Uterus (tissue), 4 donors: ENCODE results near the gene ANKRD39. TPM values are rescaled to one million over a fixed set of nuclear protein-coding genes. Genes with fewer than 3 reads are reported as not detected.

ENCODE experiments used
- DNase-seq, 2 donors: peaks; one replicate each; pipeline ENCODE4 v3.0.0-alpha.2; 2019 to 2020
- H3K27ac ChIP-seq, 2 donors: fragments of 200-600 bp; sonication (generic); 1 replicate in 1 of 2; 2 replicates in 1 of 2; pipeline ENCODE4 v1.5.1; 2016 to 2018
- H3K27me3 ChIP-seq, 2 donors: fragments of 200-600 bp; sonication (generic); one replicate each; pipeline ENCODE4 v1.5.1; 2018 to 2019; ENCODE audit warnings: control low read depth in 1 of 2
- H3K36me3 ChIP-seq, 2 donors: fragments of 200-600 bp; sonication (generic); one replicate each; pipeline ENCODE4 v1.5.1; 2019; ENCODE audit warnings: control low read depth in 1 of 2
- H3K4me1 ChIP-seq, 2 donors: fragments of 200-600 bp; sonication (generic); one replicate each; pipeline ENCODE4 v1.5.1; 2018 to 2019; ENCODE audit warnings: control low read depth in 1 of 2
- H3K4me3 ChIP-seq, 2 donors: fragments of 200-600 bp; sonication (generic); 1 replicate in 1 of 2; 2 replicates in 1 of 2; pipeline ENCODE4 v1.5.1; 2018 to 2019; ENCODE audit warnings: mild to moderate bottlenecking in 1 of 2
- H3K9me3 ChIP-seq, 2 donors: fragments of 200-600 bp; sonication (generic); one replicate each; pipeline ENCODE4 v1.5.1; 2019; ENCODE audit warnings: control low read depth in 1 of 2
- POLR2A ChIP-seq, 2 donors: fragments of 450-650 bp; IDR thresholded peaks; one replicate each; pipeline ENCODE4 v1.6.1; 2016; ENCODE audit warnings: antibody characterized with exemption in 2 of 2, mild to moderate bottlenecking in 1 of 2, moderate library complexity in 1 of 2
- intact Hi-C: fragments of 100-400 bp; cut with DNase I; formaldehyde crosslinking; loops from one replicate; pipeline ENCODE4 v1.15.1; 2023; ENCODE audit warnings: low total_unique reads
- total RNA-seq, 4 donors: library from RNA; depleted of rRNA in 3 of 4; stranded (reverse); fragments of >200 nt in 3 of 4; gene quantifications; one replicate each; pipeline versions ENCODE4 v1.1.0 to v1.2.4, GENCODE V29; 2014 to 2023
- TF ChIP-seq, protein P1 (sequence below), 4 experiments: fragments of 200-600 bp in 2 of 4; fragments of 450-650 bp in 2 of 4; sonication (generic) in 2 of 4; IDR thresholded peaks; one replicate each; pipeline ENCODE4 v1.5.1; 2016 to 2019; ENCODE audit warnings: antibody characterized with exemption in 4 of 4, mild to moderate bottlenecking in 2 of 4, moderate library complexity in 1 of 4
- donor health status: DM: yes; HTN: yes; CAD: no.

ANKRD39 gene
- total RNA-seq, 4 donors from 2014 or later = 4.7 to 162 (median 16.9) TPM

DNA sequence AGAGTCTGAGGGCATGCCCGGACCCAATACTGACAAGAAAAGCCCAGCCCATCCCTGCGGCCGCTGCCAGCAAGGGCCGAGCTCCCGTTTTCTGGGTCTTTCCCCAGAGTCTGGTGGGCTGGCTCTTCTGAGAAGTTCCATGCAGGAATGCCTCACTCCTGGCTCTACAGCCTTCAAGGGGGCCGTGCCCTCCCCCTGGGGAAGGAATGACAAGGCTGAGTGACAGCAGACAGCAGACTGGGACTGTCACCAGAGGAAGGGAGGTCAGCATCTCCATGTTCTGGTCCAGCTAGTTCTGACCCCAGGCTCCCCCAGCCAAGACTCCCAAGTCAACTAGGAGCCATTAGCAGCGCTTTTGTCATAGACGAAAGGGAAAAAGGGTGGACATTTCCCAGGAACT is 25.1 kb upstream of the ANKRD39 start:
- Histone ChIP-seq H3K27ac (no peak overlapping the region), H3K4me1 (peaks cover 0 to 6% of the 10 kb centered on the region in 2 donors), H3K4me3 (no peak overlapping the region), H3K27me3 (no peaks in the 10 kb centered on the region), H3K36me3 (no peaks in the 10 kb centered on the region), H3K9me3 (no peaks in the 10 kb centered on the region)
- intact Hi-C loops = no loop called here
- TF ChIP-seq, protein P1, sequence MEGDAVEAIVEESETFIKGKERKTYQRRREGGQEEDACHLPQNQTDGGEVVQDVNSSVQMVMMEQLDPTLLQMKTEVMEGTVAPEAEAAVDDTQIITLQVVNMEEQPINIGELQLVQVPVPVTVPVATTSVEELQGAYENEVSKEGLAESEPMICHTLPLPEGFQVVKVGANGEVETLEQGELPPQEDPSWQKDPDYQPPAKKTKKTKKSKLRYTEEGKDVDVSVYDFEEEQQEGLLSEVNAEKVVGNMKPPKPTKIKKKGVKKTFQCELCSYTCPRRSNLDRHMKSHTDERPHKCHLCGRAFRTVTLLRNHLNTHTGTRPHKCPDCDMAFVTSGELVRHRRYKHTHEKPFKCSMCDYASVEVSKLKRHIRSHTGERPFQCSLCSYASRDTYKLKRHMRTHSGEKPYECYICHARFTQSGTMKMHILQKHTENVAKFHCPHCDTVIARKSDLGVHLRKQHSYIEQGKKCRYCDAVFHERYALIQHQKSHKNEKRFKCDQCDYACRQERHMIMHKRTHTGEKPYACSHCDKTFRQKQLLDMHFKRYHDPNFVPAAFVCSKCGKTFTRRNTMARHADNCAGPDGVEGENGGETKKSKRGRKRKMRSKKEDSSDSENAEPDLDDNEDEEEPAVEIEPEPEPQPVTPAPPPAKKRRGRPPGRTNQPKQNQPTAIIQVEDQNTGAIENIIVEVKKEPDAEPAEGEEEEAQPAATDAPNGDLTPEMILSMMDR (IDR thresholded peaks at IDR 0.05) = no peak
- no peak for TF ChIP-seq POLR2A (IDR thresholded peaks at IDR 0.05)
- DNase-seq = no peak

DNA sequence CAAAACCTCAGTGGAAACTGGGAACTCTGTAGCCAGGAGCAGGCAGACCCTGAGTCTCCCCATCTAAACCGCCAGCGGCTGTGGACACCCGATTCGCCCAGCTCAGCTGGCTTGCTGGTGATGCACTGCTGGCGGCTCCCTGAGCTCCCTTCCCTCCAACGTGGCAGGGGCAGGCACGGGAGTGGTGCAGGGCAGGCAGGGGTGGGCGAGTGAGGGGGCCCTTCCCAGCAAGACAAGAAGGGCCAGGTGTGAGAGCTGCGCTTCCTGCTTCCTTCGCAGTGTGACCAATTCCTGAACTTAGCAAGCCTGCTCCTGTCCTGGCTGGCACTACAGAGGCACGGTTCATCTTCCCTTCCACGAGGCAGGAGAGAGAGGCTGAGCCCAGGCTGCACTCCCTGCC is 24.4 kb upstream of the ANKRD39 start:
- Histone ChIP-seq H3K4me1 (peaks cover 0 to 10% of the 10 kb centered on the region in 2 donors), H3K4me3 (no peak overlapping the region), H3K36me3 (no peaks in the 10 kb centered on the region), H3K27me3 (no peaks in the 10 kb centered on the region), H3K9me3 (no peaks in the 10 kb centered on the region), H3K27ac (peak overlapping the region in 1 of 2 donors; percentile 41)
- TF ChIP-seq, protein P1 (IDR thresholded peaks at IDR 0.05) = no peak
- no peak for TF ChIP-seq POLR2A (IDR thresholded peaks at IDR 0.05)
- DNase-seq = no peak
- intact Hi-C loops = no loop called here

DNA sequence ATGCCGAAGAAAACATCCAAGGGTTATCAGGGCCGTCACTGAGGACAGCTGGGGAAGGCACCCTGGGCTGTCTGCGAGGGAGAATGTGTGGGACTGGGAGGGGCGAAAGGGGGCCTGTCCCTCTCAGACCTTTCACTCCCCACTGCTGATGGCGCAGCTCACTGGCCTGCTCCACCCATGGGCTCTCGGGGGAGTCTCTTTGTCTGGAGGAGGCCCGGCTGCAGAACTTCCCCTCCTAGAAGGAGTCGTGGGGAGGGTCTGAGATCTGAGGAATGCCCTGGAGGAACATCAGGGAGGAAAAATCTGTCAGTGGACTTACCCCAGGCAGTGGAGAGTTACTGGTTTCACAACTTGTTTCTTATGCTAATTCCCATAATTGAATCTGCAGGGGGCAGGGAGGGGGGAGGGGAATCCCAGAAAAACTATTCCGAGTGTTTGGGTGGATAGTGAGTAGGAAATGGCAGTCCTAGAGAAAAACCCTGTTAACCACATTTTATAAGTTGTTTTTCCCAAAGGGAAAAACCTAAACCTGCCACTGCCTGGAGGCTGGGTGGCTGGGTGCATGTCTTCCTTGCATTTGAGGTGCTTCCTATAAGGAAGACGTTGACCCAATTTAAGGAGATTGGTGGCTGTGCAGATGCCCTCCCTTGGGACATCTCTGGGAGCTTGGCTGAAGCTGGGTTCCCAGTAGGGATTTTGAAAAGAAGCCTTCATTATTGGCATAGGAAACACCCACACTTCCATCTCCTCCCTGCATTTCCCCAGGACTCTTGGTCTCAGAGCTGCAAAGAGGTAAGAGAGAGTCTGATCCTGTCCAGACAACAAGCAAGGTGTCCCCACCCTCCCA is 23.8 kb upstream of the ANKRD39 start:
- Histone ChIP-seq H3K9me3 (no peaks in the 10 kb centered on the region), H3K4me1 (peaks cover 0 to 10% of the 10 kb centered on the region in 2 donors), H3K27ac (peak overlapping the region; percentile 6 to 41), H3K36me3 (no peaks in the 10 kb centered on the region), H3K4me3 (no peak overlapping the region), H3K27me3 (no peaks in the 10 kb centered on the region)
- TF ChIP-seq, protein P1 (IDR thresholded peaks at IDR 0.05) = no peak
- TF ChIP-seq POLR2A (IDR thresholded peaks at IDR 0.05) = no peak
- no peak for DNase-seq
- intact Hi-C loops = no loop called here

DNA sequence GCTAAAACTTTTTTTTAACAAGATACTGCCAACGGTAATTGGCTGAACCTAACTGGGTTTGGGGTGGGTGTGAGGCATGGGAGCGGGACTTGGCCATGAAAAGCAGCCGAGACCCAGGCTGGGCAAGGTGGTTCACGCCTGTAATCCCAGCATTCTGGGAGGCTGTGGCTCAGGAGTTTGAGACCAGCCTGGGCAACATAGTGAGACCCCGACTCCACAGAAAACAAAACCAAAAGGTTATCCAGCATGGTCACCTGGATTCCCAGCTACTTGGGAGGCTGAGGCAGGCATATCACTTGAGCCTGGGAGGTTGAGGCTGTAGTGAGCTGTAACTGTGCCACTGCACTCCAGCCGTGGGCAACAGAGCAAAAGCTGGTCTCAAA is 23.1 kb upstream of the ANKRD39 start:
- DNase-seq = no peak
- Histone ChIP-seq H3K36me3 (no peaks in the 10 kb centered on the region), H3K4me1 (peaks cover 0 to 10% of the 10 kb centered on the region in 2 donors), H3K4me3 (no peak overlapping the region), H3K27ac (peak overlapping the region in 1 of 2 donors; percentile 6), H3K9me3 (no peaks in the 10 kb centered on the region), H3K27me3 (no peaks in the 10 kb centered on the region)
- intact Hi-C loops = no loop called here
- no peak for TF ChIP-seq POLR2A (IDR thresholded peaks at IDR 0.05)
- TF ChIP-seq, protein P1 (IDR thresholded peaks at IDR 0.05) = no peak

DNA sequence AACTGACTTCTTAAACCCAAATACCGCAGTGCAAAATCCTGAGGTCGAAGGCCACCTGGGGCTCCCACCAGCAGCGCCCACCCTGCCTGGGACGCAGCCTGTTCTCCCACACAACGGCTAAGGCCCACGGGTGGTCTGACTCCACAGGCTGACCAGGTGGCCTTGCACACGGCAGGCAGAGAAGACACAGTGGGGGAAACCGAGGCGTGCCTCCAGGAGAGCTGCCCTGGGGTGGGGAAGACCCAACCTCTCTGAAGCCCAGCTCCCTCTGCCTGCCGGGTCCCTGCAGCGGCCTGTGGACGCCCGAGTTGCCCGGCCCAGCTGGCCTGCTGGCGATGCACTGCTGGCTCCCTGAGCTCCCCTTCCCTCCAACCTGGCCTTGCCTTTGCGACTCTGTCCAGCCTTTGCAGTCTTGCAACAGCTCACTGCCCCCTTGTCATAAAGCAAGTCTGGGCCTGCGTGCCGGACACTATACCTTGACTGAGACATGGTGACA is 21.8 kb upstream of the ANKRD39 start:
- TF ChIP-seq, protein P1 (IDR thresholded peaks at IDR 0.05) = no peak
- Histone ChIP-seq H3K4me1 (peaks cover 0 to 10% of the 10 kb centered on the region in 2 donors), H3K27me3 (no peaks in the 10 kb centered on the region), H3K9me3 (no peaks in the 10 kb centered on the region), H3K4me3 (no peak overlapping the region), H3K36me3 (no peaks in the 10 kb centered on the region), H3K27ac (no peak overlapping the region)
- DNase-seq = no peak
- intact Hi-C loops = no loop called here
